Neural cell (in vitro differentiated cells): ENCODE measurements around the gene TSPAN3. TPM values are rescaled to one million over a fixed set of nuclear protein-coding genes. Genes with fewer than 3 reads are reported as not detected.

Experiments used
- H2AFZ ChIP-seq: fragments of 200-600, 300-800 bp; sonication (generic), shearing (Covaris generic); 2 replicates; pipeline ENCODE4 v1.6.0; 2014; ENCODE audit warnings: low read depth, mild to moderate bottlenecking, antibody characterized with exemption, low read length, moderate library complexity
- H3F3A ChIP-seq: fragments of 200-600 bp; shearing (Covaris generic); 2 replicates; pipeline ENCODE4 v1.6.1; 2016; ENCODE audit warnings: mild to moderate bottlenecking, moderate library complexity, mixed read lengths, antibody characterized with exemption, low read length; ENCODE audit not compliant: insufficient read depth, poor library complexity, severe bottlenecking
- H3K27ac ChIP-seq: fragments of 200-600, 300-800 bp; sonication (generic), shearing (Covaris generic); 2 replicates; pipeline ENCODE4 v1.5.1; 2014; ENCODE audit warnings: mild to moderate bottlenecking, low read length, moderate library complexity
- H3K27me3 ChIP-seq: fragments of 300-800, 200-600 bp; sonication (generic), shearing (Covaris generic); 2 replicates; pipeline ENCODE4 v1.6.0; 2014; ENCODE audit warnings: mild to moderate bottlenecking, low read depth, low read length, moderate library complexity; ENCODE audit not compliant: insufficient read depth
- H3K36me3 ChIP-seq: fragments of 300-800, 200-600 bp; sonication (generic), shearing (Covaris generic); 2 replicates; pipeline ENCODE4 v1.5.1; 2014; ENCODE audit warnings: mild to moderate bottlenecking, antibody characterized with exemption, low read length, moderate library complexity; ENCODE audit not compliant: insufficient read depth
- H3K4me2 ChIP-seq: fragments of 300-800, 200-600 bp; sonication (generic), shearing (Covaris generic); 2 replicates; pipeline ENCODE4 v1.6.0; 2014; ENCODE audit warnings: mild to moderate bottlenecking, low read length
- H3K4me3 ChIP-seq: fragments of 300-800, 200-600 bp; sonication (generic), shearing (Covaris generic); 2 replicates; pipeline ENCODE4 v1.5.1; 2014; ENCODE audit warnings: mild to moderate bottlenecking, low read length, moderate library complexity
- H3K79me2 ChIP-seq: fragments of 200-600 bp; shearing (Covaris generic); replicated peaks from 2 replicates; pipeline ENCODE4 v1.6.0; 2014; ENCODE audit warnings: mild to moderate bottlenecking, low read length, moderate library complexity; ENCODE audit not compliant: insufficient read depth
- H3K9ac ChIP-seq: fragments of 300-800, 200-600 bp; sonication (generic), shearing (Covaris generic); 2 replicates; pipeline ENCODE4 v1.6.1; 2016; ENCODE audit warnings: mild to moderate bottlenecking, low read length, mixed read lengths
- H3K9me2 ChIP-seq: fragments of 200-600 bp; shearing (Covaris generic); 2 replicates; pipeline ENCODE4 v1.6.1; 2016; ENCODE audit warnings: mild to moderate bottlenecking, low read length, mixed read lengths; ENCODE audit not compliant: insufficient read depth
- H3K9me3 ChIP-seq: fragments of 200-600, 300-800 bp; sonication (generic), shearing (Covaris generic); 2 replicates; pipeline ENCODE4 v1.6.1; 2016; ENCODE audit warnings: mild to moderate bottlenecking, mixed run types, low read length, moderate library complexity, mixed read lengths
- H4K20me1 ChIP-seq: fragments of 200-600 bp; shearing (Covaris generic); 2 replicates; pipeline ENCODE4 v1.6.1; 2016; ENCODE audit warnings: mild to moderate bottlenecking, mixed run types; ENCODE audit not compliant: insufficient read depth
- EP300 ChIP-seq: fragments of 450-650 bp; conservative IDR thresholded peaks from 2 replicates; pipeline ENCODE4 v1.6.1; 2014; ENCODE audit warnings: antibody characterized with exemption, mild to moderate bottlenecking, moderate library complexity; ENCODE audit not compliant: poor library complexity, severe bottlenecking
- EZH2 ChIP-seq: fragments of 200-600, 300-800 bp; shearing (Covaris generic), sonication (generic); IDR thresholded peaks from 2 replicates; pipeline ENCODE4 v1.6.1; 2014; ENCODE audit warnings: antibody characterized with exemption, low read length, borderline replicate concordance, mild to moderate bottlenecking; ENCODE audit not compliant: insufficient read depth, poor library complexity, severe bottlenecking
- MXI1 ChIP-seq: fragments of 450-650 bp; conservative IDR thresholded peaks from 2 replicates; pipeline ENCODE4 v1.6.1; 2014; ENCODE audit warnings: antibody characterized with exemption, mild to moderate bottlenecking; ENCODE audit not compliant: poor library complexity, severe bottlenecking
- POLR2AphosphoS5 ChIP-seq: IDR thresholded peaks from 2 replicates; pipeline ENCODE4 v1.6.1; 2012
- RAD21 ChIP-seq: fragments of 450-650 bp; conservative IDR thresholded peaks from 2 replicates; pipeline ENCODE4 v1.6.1; 2014; ENCODE audit warnings: antibody characterized with exemption, mild to moderate bottlenecking, moderate library complexity
- SMC3 ChIP-seq: fragments of 450-650 bp; conservative IDR thresholded peaks from 2 replicates; pipeline ENCODE4 v1.6.1; 2014; ENCODE audit warnings: antibody characterized with exemption, mild to moderate bottlenecking, moderate library complexity; ENCODE audit not compliant: poor library complexity
- TAF1 ChIP-seq: IDR thresholded peaks from 2 replicates; pipeline ENCODE4 v1.6.1; 2012; ENCODE audit warnings: low read depth
- polyA plus RNA-seq: library from polyadenylated mRNA; depleted of rRNA; stranded (reverse); fragments of >200 nt; gene quantifications from 2 replicates; pipeline ENCODE4 v1.2.3, GENCODE V29; 2014
- TF ChIP-seq, protein P1 (sequence below): fragments of 450-650 bp; IDR thresholded peaks from 2 replicates; pipeline ENCODE4 v1.5.1; 2014; ENCODE audit warnings: antibody characterized with exemption, mild to moderate bottlenecking, moderate library complexity; ENCODE audit not compliant: poor library complexity, severe bottlenecking
- TF ChIP-seq, protein P2 (sequence below): IDR thresholded peaks from 2 replicates; pipeline ENCODE4 v1.6.1; 2012; ENCODE audit warnings: borderline replicate concordance

Gene TSPAN3
- polyA plus RNA-seq, 1 donor from 2014 or later: 815 TPM

DNA sequence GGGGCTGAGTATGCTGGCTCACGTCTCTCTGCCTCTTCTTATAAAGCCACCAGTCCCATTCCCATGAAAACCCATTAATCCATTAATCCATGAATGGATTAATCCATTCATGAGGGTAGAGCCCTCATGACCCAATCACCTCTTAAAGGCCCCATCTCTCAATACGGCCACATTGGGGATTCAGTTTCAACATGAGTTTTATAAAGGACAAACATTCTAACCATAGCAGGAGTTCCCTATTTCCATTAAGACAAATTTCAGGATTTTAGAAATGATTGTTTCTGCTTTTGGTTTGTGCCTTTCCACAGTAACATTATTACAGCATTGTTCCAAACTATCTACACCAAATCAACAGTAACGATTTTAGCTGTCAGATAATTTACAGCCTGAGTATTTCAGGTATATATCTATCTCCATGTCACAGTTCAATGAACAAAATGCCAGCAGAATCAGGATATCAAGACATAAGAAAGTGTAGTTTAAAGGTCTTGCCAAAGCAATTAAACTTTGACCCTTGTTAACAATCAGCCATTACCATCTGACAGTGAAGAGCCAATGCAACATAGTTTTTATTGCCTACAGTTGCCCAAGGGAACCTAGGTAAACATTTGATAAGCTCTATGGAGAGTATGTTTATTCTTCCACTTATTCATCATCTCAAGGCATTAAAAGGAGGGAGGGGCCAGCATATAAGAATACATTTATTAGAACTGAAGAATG is 3.8 kb downstream of the TSPAN3 start:
- no peak overlapping the region for H3K4me2 ChIP-seq
- no peaks in the 10 kb centered on the region for H3K9me3 ChIP-seq
- no peak for TF ChIP-seq TAF1
- TF ChIP-seq MXI1: no peak
- TF ChIP-seq, protein P1, sequence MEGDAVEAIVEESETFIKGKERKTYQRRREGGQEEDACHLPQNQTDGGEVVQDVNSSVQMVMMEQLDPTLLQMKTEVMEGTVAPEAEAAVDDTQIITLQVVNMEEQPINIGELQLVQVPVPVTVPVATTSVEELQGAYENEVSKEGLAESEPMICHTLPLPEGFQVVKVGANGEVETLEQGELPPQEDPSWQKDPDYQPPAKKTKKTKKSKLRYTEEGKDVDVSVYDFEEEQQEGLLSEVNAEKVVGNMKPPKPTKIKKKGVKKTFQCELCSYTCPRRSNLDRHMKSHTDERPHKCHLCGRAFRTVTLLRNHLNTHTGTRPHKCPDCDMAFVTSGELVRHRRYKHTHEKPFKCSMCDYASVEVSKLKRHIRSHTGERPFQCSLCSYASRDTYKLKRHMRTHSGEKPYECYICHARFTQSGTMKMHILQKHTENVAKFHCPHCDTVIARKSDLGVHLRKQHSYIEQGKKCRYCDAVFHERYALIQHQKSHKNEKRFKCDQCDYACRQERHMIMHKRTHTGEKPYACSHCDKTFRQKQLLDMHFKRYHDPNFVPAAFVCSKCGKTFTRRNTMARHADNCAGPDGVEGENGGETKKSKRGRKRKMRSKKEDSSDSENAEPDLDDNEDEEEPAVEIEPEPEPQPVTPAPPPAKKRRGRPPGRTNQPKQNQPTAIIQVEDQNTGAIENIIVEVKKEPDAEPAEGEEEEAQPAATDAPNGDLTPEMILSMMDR: no peak
- no peak for TF ChIP-seq RAD21
- no peak for TF ChIP-seq EP300
- no peak for TF ChIP-seq SMC3
- TF ChIP-seq POLR2AphosphoS5: no peak
- TF ChIP-seq, protein P2, sequence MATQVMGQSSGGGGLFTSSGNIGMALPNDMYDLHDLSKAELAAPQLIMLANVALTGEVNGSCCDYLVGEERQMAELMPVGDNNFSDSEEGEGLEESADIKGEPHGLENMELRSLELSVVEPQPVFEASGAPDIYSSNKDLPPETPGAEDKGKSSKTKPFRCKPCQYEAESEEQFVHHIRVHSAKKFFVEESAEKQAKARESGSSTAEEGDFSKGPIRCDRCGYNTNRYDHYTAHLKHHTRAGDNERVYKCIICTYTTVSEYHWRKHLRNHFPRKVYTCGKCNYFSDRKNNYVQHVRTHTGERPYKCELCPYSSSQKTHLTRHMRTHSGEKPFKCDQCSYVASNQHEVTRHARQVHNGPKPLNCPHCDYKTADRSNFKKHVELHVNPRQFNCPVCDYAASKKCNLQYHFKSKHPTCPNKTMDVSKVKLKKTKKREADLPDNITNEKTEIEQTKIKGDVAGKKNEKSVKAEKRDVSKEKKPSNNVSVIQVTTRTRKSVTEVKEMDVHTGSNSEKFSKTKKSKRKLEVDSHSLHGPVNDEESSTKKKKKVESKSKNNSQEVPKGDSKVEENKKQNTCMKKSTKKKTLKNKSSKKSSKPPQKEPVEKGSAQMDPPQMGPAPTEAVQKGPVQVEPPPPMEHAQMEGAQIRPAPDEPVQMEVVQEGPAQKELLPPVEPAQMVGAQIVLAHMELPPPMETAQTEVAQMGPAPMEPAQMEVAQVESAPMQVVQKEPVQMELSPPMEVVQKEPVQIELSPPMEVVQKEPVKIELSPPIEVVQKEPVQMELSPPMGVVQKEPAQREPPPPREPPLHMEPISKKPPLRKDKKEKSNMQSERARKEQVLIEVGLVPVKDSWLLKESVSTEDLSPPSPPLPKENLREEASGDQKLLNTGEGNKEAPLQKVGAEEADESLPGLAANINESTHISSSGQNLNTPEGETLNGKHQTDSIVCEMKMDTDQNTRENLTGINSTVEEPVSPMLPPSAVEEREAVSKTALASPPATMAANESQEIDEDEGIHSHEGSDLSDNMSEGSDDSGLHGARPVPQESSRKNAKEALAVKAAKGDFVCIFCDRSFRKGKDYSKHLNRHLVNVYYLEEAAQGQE: no peak
- TF ChIP-seq EZH2: no peak
- H3F3A ChIP-seq: no peaks in the 10 kb centered on the region
- H2AFZ ChIP-seq: no peak overlapping the region
- H3K79me2 ChIP-seq: peaks cover 82% of the 10 kb centered on the region
- H3K27me3 ChIP-seq: no peaks in the 10 kb centered on the region
- H3K9ac ChIP-seq: no peak overlapping the region
- H3K4me3 ChIP-seq: peak overlapping the region; percentile 93
- no peak overlapping the region for H3K27ac ChIP-seq
- H4K20me1 ChIP-seq: peaks cover 3% of the 10 kb centered on the region
- no peaks in the 10 kb centered on the region for H3K9me2 ChIP-seq
- no peaks in the 10 kb centered on the region for H3K36me3 ChIP-seq

GRCh38 chr15:77064539-77065308 is 6.2 kb downstream of the TSPAN3 start:
- no peaks in the 10 kb centered on the region for H3K36me3 ChIP-seq
- H3K27ac ChIP-seq: no peak overlapping the region
- H3K9me3 ChIP-seq: no peaks in the 10 kb centered on the region
- H3K9me2 ChIP-seq: no peaks in the 10 kb centered on the region
- H2AFZ ChIP-seq: no peak overlapping the region
- no peak for TF ChIP-seq TAF1
- no peak for TF ChIP-seq EP300
- TF ChIP-seq EZH2: no peak
- no peak overlapping the region for H3K4me3 ChIP-seq
- H3K79me2 ChIP-seq: peaks cover 98% of the 10 kb centered on the region
- H3K27me3 ChIP-seq: no peaks in the 10 kb centered on the region
- H4K20me1 ChIP-seq: peaks cover 3% of the 10 kb centered on the region
- H3K4me2 ChIP-seq: no peak overlapping the region
- H3K9ac ChIP-seq: no peak overlapping the region
- no peaks in the 10 kb centered on the region for H3F3A ChIP-seq
